ENCODE measurements around the gene EMSY.
A peak's percentile ranks its signal among the peaks of the same experiment; 100 is the strongest.
"Not testable (repeated sequence)": the region's sequence is repeated elsewhere in the genome, so short reads cannot be mapped to it uniquely, and the experiment has no call there.

Gene EMSY, protein sequence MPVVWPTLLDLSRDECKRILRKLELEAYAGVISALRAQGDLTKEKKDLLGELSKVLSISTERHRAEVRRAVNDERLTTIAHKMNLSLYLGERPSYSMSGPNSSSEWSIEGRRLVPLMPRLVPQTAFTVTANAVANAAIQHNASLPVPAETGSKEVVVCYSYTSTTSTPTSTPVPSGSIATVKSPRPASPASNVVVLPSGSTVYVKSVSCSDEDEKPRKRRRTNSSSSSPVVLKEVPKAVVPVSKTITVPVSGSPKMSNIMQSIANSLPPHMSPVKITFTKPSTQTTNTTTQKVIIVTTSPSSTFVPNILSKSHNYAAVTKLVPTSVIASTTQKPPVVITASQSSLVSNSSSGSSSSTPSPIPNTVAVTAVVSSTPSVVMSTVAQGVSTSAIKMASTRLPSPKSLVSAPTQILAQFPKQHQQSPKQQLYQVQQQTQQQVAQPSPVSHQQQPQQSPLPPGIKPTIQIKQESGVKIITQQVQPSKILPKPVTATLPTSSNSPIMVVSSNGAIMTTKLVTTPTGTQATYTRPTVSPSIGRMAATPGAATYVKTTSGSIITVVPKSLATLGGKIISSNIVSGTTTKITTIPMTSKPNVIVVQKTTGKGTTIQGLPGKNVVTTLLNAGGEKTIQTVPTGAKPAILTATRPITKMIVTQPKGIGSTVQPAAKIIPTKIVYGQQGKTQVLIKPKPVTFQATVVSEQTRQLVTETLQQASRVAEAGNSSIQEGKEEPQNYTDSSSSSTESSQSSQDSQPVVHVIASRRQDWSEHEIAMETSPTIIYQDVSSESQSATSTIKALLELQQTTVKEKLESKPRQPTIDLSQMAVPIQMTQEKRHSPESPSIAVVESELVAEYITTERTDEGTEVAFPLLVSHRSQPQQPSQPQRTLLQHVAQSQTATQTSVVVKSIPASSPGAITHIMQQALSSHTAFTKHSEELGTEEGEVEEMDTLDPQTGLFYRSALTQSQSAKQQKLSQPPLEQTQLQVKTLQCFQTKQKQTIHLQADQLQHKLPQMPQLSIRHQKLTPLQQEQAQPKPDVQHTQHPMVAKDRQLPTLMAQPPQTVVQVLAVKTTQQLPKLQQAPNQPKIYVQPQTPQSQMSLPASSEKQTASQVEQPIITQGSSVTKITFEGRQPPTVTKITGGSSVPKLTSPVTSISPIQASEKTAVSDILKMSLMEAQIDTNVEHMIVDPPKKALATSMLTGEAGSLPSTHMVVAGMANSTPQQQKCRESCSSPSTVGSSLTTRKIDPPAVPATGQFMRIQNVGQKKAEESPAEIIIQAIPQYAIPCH (N-terminal part only)

GRCh38 chr11:76444384-76445120 lies at the start of gene EMSY:
EMSY (plus strand) TSS chr11:76445018; CDS start chr11:76446939, 1,921 bp downstream.
- H3K9ac ChIP-seq (ENCODE audit: low read depth, low read length) = peak within 1 kb of the TSS; percentile 97
- H3K27ac ChIP-seq (ENCODE audit: low read depth, low read length) = peak within 1 kb of the TSS; percentile 95
- no peaks in the 10 kb centered on the region for H3K9me3 ChIP-seq (ENCODE audit: control insufficient read depth, insufficient read depth, low read length)
- H3K36me3 ChIP-seq (ENCODE audit: control insufficient read depth, insufficient read depth, low read length) = peaks cover 18% of the 10 kb centered on the region
- H3K4me1 ChIP-seq (ENCODE audit: control insufficient read depth, insufficient read depth, low read length) = peaks cover 36% of the 10 kb centered on the region
- no peaks in the 10 kb centered on the region for H3K27me3 ChIP-seq (ENCODE audit: control insufficient read depth, insufficient read depth, low read length)
- H3K4me3 ChIP-seq (ENCODE audit: low read depth, low read length) = peak within 1 kb of the TSS; percentile 80

DNA sequence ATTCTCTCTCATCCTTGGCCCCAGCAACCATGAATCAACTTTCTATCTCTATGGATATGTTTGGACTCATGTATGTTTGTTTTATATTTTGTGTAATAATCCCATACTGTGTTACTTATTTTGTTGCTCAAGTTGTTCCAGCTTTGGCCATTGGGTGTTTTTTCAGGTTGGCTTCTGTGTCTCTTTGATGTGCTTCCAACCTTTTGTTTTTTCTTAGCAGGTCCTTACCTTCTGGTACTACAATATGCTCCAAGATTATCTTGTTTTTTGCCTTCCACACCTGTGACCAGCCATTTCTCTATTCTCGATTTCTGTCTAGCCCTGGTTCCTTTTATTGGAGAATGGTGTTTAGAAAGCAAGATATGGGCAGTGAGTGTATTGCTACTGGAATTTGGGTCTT lies 49.5 kb upstream of the EMSY start:
- H3K27me3 ChIP-seq (ENCODE audit: control insufficient read depth, insufficient read depth, low read length) = no peaks in the 10 kb centered on the region
- H3K9me3 ChIP-seq (ENCODE audit: control insufficient read depth, insufficient read depth, low read length) = no peaks in the 10 kb centered on the region
- no peak overlapping the region for H3K27ac ChIP-seq (ENCODE audit: low read depth, low read length)
- no peaks in the 10 kb centered on the region for H3K36me3 ChIP-seq (ENCODE audit: control insufficient read depth, insufficient read depth, low read length)
- no peak overlapping the region for H3K4me3 ChIP-seq (ENCODE audit: low read depth, low read length)
- H3K4me1 ChIP-seq (ENCODE audit: control insufficient read depth, insufficient read depth, low read length) = no peaks in the 10 kb centered on the region
- no peak overlapping the region for H3K9ac ChIP-seq (ENCODE audit: low read depth, low read length)

GRCh38 chr11:76397383-76397782 lies 47.4 kb upstream of the EMSY start:
- Histone ChIP-seq H3K9ac (ENCODE audit: low read depth, low read length) (no peak overlapping the region), H3K27me3 (ENCODE audit: control insufficient read depth, insufficient read depth, low read length) (no peaks in the 10 kb centered on the region)

GRCh38 chr11:76400967-76401366 lies 43.9 kb upstream of the EMSY start:
- Histone ChIP-seq H3K36me3 (ENCODE audit: control insufficient read depth, insufficient read depth, low read length) (no peaks in the 10 kb centered on the region), H3K27me3 (ENCODE audit: control insufficient read depth, insufficient read depth, low read length) (no peaks in the 10 kb centered on the region), H3K4me1 (ENCODE audit: control insufficient read depth, insufficient read depth, low read length) (no peaks in the 10 kb centered on the region), H3K4me3 (ENCODE audit: low read depth, low read length) (no peak overlapping the region), H3K9me3 (ENCODE audit: control insufficient read depth, insufficient read depth, low read length) (no peaks in the 10 kb centered on the region), H3K9ac (ENCODE audit: low read depth, low read length) (no peak overlapping the region), H3K27ac (ENCODE audit: low read depth, low read length) (no peak overlapping the region)

More at GRCh38 chr11:76397383-76397782, 47.4 kb upstream of the EMSY start:
- no peaks in the 10 kb centered on the region for H3K36me3 ChIP-seq (ENCODE audit: control insufficient read depth, insufficient read depth, low read length)
- H3K27ac ChIP-seq (ENCODE audit: low read depth, low read length) = no peak overlapping the region
- H3K4me1 ChIP-seq (ENCODE audit: control insufficient read depth, insufficient read depth, low read length) = no peaks in the 10 kb centered on the region
- no peaks in the 10 kb centered on the region for H3K9me3 ChIP-seq (ENCODE audit: control insufficient read depth, insufficient read depth, low read length)
- H3K4me3 ChIP-seq (ENCODE audit: low read depth, low read length) = no peak overlapping the region

- not testable (repeated sequence) for H3K4me3 ChIP-seq (ENCODE audit: low read depth, low read length); H3K4me1 ChIP-seq (ENCODE audit: control insufficient read depth, insufficient read depth, low read length); H3K27ac ChIP-seq (ENCODE audit: low read depth, low read length); H3K36me3 ChIP-seq (ENCODE audit: control insufficient read depth, insufficient read depth, low read length); H3K27me3 ChIP-seq (ENCODE audit: control insufficient read depth, insufficient read depth, low read length); H3K9ac ChIP-seq (ENCODE audit: low read depth, low read length); H3K9me3 ChIP-seq (ENCODE audit: control insufficient read depth, insufficient read depth, low read length)
Measured at GRCh38 chr11:76401484-76401883, 43.3 kb upstream of the EMSY start.

- no peaks in the 10 kb centered on the region for H3K4me1 ChIP-seq (ENCODE audit: control insufficient read depth, insufficient read depth, low read length)
- no peak overlapping the region for H3K4me3 ChIP-seq (ENCODE audit: low read depth, low read length)
- no peaks in the 10 kb centered on the region for H3K27me3 ChIP-seq (ENCODE audit: control insufficient read depth, insufficient read depth, low read length)
- no peak overlapping the region for H3K27ac ChIP-seq (ENCODE audit: low read depth, low read length)
- H3K36me3 ChIP-seq (ENCODE audit: control insufficient read depth, insufficient read depth, low read length) = no peaks in the 10 kb centered on the region
- H3K9ac ChIP-seq (ENCODE audit: low read depth, low read length) = no peak overlapping the region
- no peaks in the 10 kb centered on the region for H3K9me3 ChIP-seq (ENCODE audit: control insufficient read depth, insufficient read depth, low read length)
Measured at GRCh38 chr11:76406359-76406758, 38.5 kb upstream of the EMSY start.

GRCh38 chr11:76408171-76408965 lies 36.5 kb upstream of the EMSY start:
- H3K36me3 ChIP-seq (ENCODE audit: control insufficient read depth, insufficient read depth, low read length) = no peaks in the 10 kb centered on the region
- H3K9ac ChIP-seq (ENCODE audit: low read depth, low read length) = no peak overlapping the region
- no peaks in the 10 kb centered on the region for H3K9me3 ChIP-seq (ENCODE audit: control insufficient read depth, insufficient read depth, low read length)
- no peaks in the 10 kb centered on the region for H3K27me3 ChIP-seq (ENCODE audit: control insufficient read depth, insufficient read depth, low read length)
- no peak overlapping the region for H3K4me3 ChIP-seq (ENCODE audit: low read depth, low read length)
- H3K4me1 ChIP-seq (ENCODE audit: control insufficient read depth, insufficient read depth, low read length) = no peaks in the 10 kb centered on the region
- H3K27ac ChIP-seq (ENCODE audit: low read depth, low read length) = no peak overlapping the region

DNA sequence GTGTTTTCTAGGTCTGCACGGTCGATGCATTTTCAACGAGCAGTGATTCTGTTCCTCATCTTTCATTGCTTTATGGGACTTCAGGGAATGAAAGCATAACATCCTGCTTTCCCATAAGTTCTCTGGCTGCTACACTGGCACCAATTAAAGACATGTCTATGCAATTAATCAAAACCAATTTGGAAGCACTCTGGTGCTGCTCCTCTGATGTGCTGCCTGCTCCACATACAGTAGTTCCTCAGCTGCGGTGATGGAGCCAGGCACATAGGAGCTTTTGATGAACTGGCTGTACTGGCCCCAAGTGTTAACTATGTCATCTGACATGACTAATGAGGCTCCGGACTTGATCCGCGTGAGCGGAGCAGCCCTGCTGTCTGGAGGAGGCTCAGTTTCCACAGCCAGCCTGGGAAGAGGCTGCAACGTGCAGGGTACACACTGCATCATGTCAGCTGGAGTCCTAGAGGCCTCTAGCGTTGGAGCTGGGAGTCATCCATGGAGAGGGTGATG lies 33.9 kb upstream of the EMSY start:
- H3K4me3 ChIP-seq (ENCODE audit: low read depth, low read length) = no peak overlapping the region
- H3K27me3 ChIP-seq (ENCODE audit: control insufficient read depth, insufficient read depth, low read length) = no peaks in the 10 kb centered on the region
- H3K36me3 ChIP-seq (ENCODE audit: control insufficient read depth, insufficient read depth, low read length) = no peaks in the 10 kb centered on the region
- H3K9me3 ChIP-seq (ENCODE audit: control insufficient read depth, insufficient read depth, low read length) = no peaks in the 10 kb centered on the region
- no peak overlapping the region for H3K9ac ChIP-seq (ENCODE audit: low read depth, low read length)
- no peaks in the 10 kb centered on the region for H3K4me1 ChIP-seq (ENCODE audit: control insufficient read depth, insufficient read depth, low read length)
- H3K27ac ChIP-seq (ENCODE audit: low read depth, low read length) = no peak overlapping the region

- Histone ChIP-seq H3K36me3 (ENCODE audit: control insufficient read depth, insufficient read depth, low read length) (no peaks in the 10 kb centered on the region), H3K4me3 (ENCODE audit: low read depth, low read length) (no peak overlapping the region), H3K27ac (ENCODE audit: low read depth, low read length) (no peak overlapping the region), H3K9me3 (ENCODE audit: control insufficient read depth, insufficient read depth, low read length) (no peaks in the 10 kb centered on the region), H3K27me3 (ENCODE audit: control insufficient read depth, insufficient read depth, low read length) (no peaks in the 10 kb centered on the region), H3K9ac (ENCODE audit: low read depth, low read length) (no peak overlapping the region), H3K4me1 (ENCODE audit: control insufficient read depth, insufficient read depth, low read length) (no peaks in the 10 kb centered on the region)
Measured at GRCh38 chr11:76415073-76415472, 29.7 kb upstream of the EMSY start.
